Measurements from ENCODE around the gene VIT. TPM values are rescaled to one million over a fixed set of nuclear protein-coding genes. Genes with fewer than 3 reads are reported as not detected.

Gene VIT
- total and polyA plus RNA-seq, 7 experiments from 2014 or later: not detected

- H3K4me3 Mint-ChIP-seq: no peak overlapping the region
- peaks cover 0 to 1% (median 0%) of the 10 kb centered on the region in 7 donors for H3K4me1 Mint-ChIP-seq
- Histone ChIP-seq H3K4me1 (ENCODE audit: control insufficient read depth in 2 of 2, insufficient read depth in 2 of 2, low read length in 2 of 2) (no peaks in the 10 kb centered on the region), H3K4me3 (ENCODE audit: low read length) (no peak overlapping the region), H3K27me3 (ENCODE audit: control insufficient read depth in 2 of 2, insufficient read depth in 2 of 2, low read length in 2 of 2) (no peaks in the 10 kb centered on the region), H3K9me3 (ENCODE audit: control insufficient read depth in 2 of 3, low read length in 3 of 3) (no peaks in the 10 kb centered on the region), H3K27ac (ENCODE audit: low read depth, low read length) (no peak overlapping the region), H3K36me3 (ENCODE audit: control insufficient read depth in 2 of 3, insufficient read depth in 3 of 3, low read length in 3 of 3) (no peaks in the 10 kb centered on the region)
- ATAC-seq (no peak), DNase-seq (no peak)
- peaks cover 0 to 13% (median 5%) of the 10 kb centered on the region in 11 donors for H3K9me3 Mint-ChIP-seq
- no peak overlapping the region for H3K27ac Mint-ChIP-seq
- CTCF ChIA-PET: no interaction called here
- peaks cover 2 to 38% (median 20%) of the 10 kb centered on the region in 5 donors for H3K27me3 Mint-ChIP-seq
- POLR2A ChIA-PET: no interaction called here
- H3K36me3 Mint-ChIP-seq: peaks cover 0 to 3% (median 0%) of the 10 kb centered on the region in 5 donors
- intact Hi-C loops (cut with micrococcal nuclease): no loop called here
Observed at GRCh38 chr2:36713310-36713709, 16.8 kb downstream of the VIT start.

GRCh38 chr2:36716111-36716510 is 19.6 kb downstream of the VIT start:
- Mint-ChIP-seq H3K36me3 (peaks cover 0 to 3% (median 0%) of the 10 kb centered on the region in 5 donors), H3K4me1 (no peaks in the 10 kb centered on the region), H3K4me3 (no peak overlapping the region), H3K27ac (no peak overlapping the region), H3K9me3 (peaks cover 0 to 3% (median 2%) of the 10 kb centered on the region in 11 donors), H3K27me3 (peaks cover 2 to 30% (median 12%) of the 10 kb centered on the region in 5 donors)
- no peak overlapping the region for H3K4me3 ChIP-seq (ENCODE audit: low read length)
- H3K4me1 ChIP-seq (ENCODE audit: control insufficient read depth in 2 of 2, insufficient read depth in 2 of 2, low read length in 2 of 2): no peaks in the 10 kb centered on the region
- H3K27me3 ChIP-seq (ENCODE audit: control insufficient read depth in 2 of 2, insufficient read depth in 2 of 2, low read length in 2 of 2): no peaks in the 10 kb centered on the region
- DNase-seq (no peak), ATAC-seq (no peak)
- H3K27ac ChIP-seq (ENCODE audit: low read depth, low read length): no peak overlapping the region
- ChIA-PET CTCF (no interaction called here), POLR2A (no interaction called here)
- no peaks in the 10 kb centered on the region for H3K36me3 ChIP-seq (ENCODE audit: control insufficient read depth in 2 of 3, insufficient read depth in 3 of 3, low read length in 3 of 3)
- intact Hi-C loops (cut with micrococcal nuclease): no loop called here
- no peaks in the 10 kb centered on the region for H3K9me3 ChIP-seq (ENCODE audit: control insufficient read depth in 2 of 3, low read length in 3 of 3)

- Mint-ChIP-seq H3K9me3 (peaks cover 0 to 2% (median 0%) of the 10 kb centered on the region in 11 donors), H3K27me3 (peaks cover 2 to 27% (median 9%) of the 10 kb centered on the region in 5 donors), H3K27ac (no peak overlapping the region), H3K4me1 (no peaks in the 10 kb centered on the region), H3K36me3 (peaks cover 0 to 2% (median 0%) of the 10 kb centered on the region in 5 donors), H3K4me3 (no peak overlapping the region)
- Histone ChIP-seq H3K36me3 (ENCODE audit: control insufficient read depth in 2 of 3, insufficient read depth in 3 of 3, low read length in 3 of 3) (no peaks in the 10 kb centered on the region), H3K27me3 (ENCODE audit: control insufficient read depth in 2 of 2, insufficient read depth in 2 of 2, low read length in 2 of 2) (no peaks in the 10 kb centered on the region), H3K4me3 (ENCODE audit: low read length) (no peak overlapping the region), H3K27ac (ENCODE audit: low read depth, low read length) (no peak overlapping the region), H3K4me1 (ENCODE audit: control insufficient read depth in 2 of 2, insufficient read depth in 2 of 2, low read length in 2 of 2) (no peaks in the 10 kb centered on the region), H3K9me3 (ENCODE audit: control insufficient read depth in 2 of 3, low read length in 3 of 3) (no peaks in the 10 kb centered on the region)
- POLR2A ChIA-PET: no interaction called here
- intact Hi-C loops (cut with micrococcal nuclease): no loop called here
- ATAC-seq (no peak), DNase-seq (no peak)
- CTCF ChIA-PET: no interaction called here
Observed at GRCh38 chr2:36717603-36718266, 21.2 kb downstream of the VIT start.

GRCh38 chr2:36727550-36727949 is 31.0 kb downstream of the VIT start:
- Mint-ChIP-seq H3K27ac (no peak overlapping the region), H3K9me3 (peaks cover 0 to 11% (median 0%) of the 10 kb centered on the region in 11 donors), H3K36me3 (no peaks in the 10 kb centered on the region), H3K4me1 (no peaks in the 10 kb centered on the region), H3K4me3 (no peak overlapping the region), H3K27me3 (peaks cover 0 to 10% (median 8%) of the 10 kb centered on the region in 5 donors)
- no peaks in the 10 kb centered on the region for H3K27me3 ChIP-seq (ENCODE audit: control insufficient read depth in 2 of 2, insufficient read depth in 2 of 2, low read length in 2 of 2)
- POLR2A ChIA-PET: no interaction called here
- intact Hi-C loops (cut with micrococcal nuclease): no loop called here
- H3K4me1 ChIP-seq (ENCODE audit: control insufficient read depth in 2 of 2, insufficient read depth in 2 of 2, low read length in 2 of 2): no peaks in the 10 kb centered on the region
- H3K27ac ChIP-seq (ENCODE audit: low read depth, low read length): no peak overlapping the region
- ATAC-seq (no peak), DNase-seq (no peak)
- CTCF ChIA-PET: no interaction called here
- no peaks in the 10 kb centered on the region for H3K9me3 ChIP-seq (ENCODE audit: control insufficient read depth in 2 of 3, low read length in 3 of 3)
- no peaks in the 10 kb centered on the region for H3K36me3 ChIP-seq (ENCODE audit: control insufficient read depth in 2 of 3, insufficient read depth in 3 of 3, low read length in 3 of 3)
- H3K4me3 ChIP-seq (ENCODE audit: low read length): no peak overlapping the region

GRCh38 chr2:36729067-36729466 is 32.6 kb downstream of the VIT start:
- ChIA-PET POLR2A (no interaction called here), CTCF (no interaction called here)
- Histone ChIP-seq H3K27me3 (ENCODE audit: control insufficient read depth in 2 of 2, insufficient read depth in 2 of 2, low read length in 2 of 2) (no peaks in the 10 kb centered on the region), H3K27ac (ENCODE audit: low read depth, low read length) (no peak overlapping the region), H3K4me3 (ENCODE audit: low read length) (no peak overlapping the region), H3K36me3 (ENCODE audit: control insufficient read depth in 2 of 3, insufficient read depth in 3 of 3, low read length in 3 of 3) (no peaks in the 10 kb centered on the region), H3K4me1 (ENCODE audit: control insufficient read depth in 2 of 2, insufficient read depth in 2 of 2, low read length in 2 of 2) (no peaks in the 10 kb centered on the region), H3K9me3 (ENCODE audit: control insufficient read depth in 2 of 3, low read length in 3 of 3) (no peaks in the 10 kb centered on the region)
- H3K27me3 Mint-ChIP-seq: peaks cover 2 to 16% (median 13%) of the 10 kb centered on the region in 5 donors
- intact Hi-C loops (cut with micrococcal nuclease): no loop called here
- no peak overlapping the region for H3K27ac Mint-ChIP-seq
- no peaks in the 10 kb centered on the region for H3K4me1 Mint-ChIP-seq
- peaks cover 0 to 11% (median 0%) of the 10 kb centered on the region in 11 donors for H3K9me3 Mint-ChIP-seq
- no peak overlapping the region for H3K4me3 Mint-ChIP-seq
- DNase-seq: no peak
- no peaks in the 10 kb centered on the region for H3K36me3 Mint-ChIP-seq
- ATAC-seq: no peak

- Mint-ChIP-seq H3K9me3 (peaks cover 0 to 11% (median 0%) of the 10 kb centered on the region in 11 donors), H3K4me3 (no peak overlapping the region), H3K36me3 (no peaks in the 10 kb centered on the region), H3K27ac (no peak overlapping the region), H3K4me1 (no peaks in the 10 kb centered on the region), H3K27me3 (peaks cover 4 to 26% (median 12%) of the 10 kb centered on the region in 5 donors)
- Histone ChIP-seq H3K4me3 (ENCODE audit: low read length) (no peak overlapping the region), H3K9me3 (ENCODE audit: control insufficient read depth in 2 of 3, low read length in 3 of 3) (no peaks in the 10 kb centered on the region), H3K4me1 (ENCODE audit: control insufficient read depth in 2 of 2, insufficient read depth in 2 of 2, low read length in 2 of 2) (no peaks in the 10 kb centered on the region), H3K27me3 (ENCODE audit: control insufficient read depth in 2 of 2, insufficient read depth in 2 of 2, low read length in 2 of 2) (no peaks in the 10 kb centered on the region), H3K27ac (ENCODE audit: low read depth, low read length) (no peak overlapping the region), H3K36me3 (ENCODE audit: control insufficient read depth in 2 of 3, insufficient read depth in 3 of 3, low read length in 3 of 3) (no peaks in the 10 kb centered on the region)
- DNase-seq (no peak), ATAC-seq (no peak)
- POLR2A ChIA-PET: no interaction called here
- CTCF ChIA-PET: no interaction called here
- intact Hi-C loops (cut with micrococcal nuclease): no loop called here
Observed at GRCh38 chr2:36731941-36732672, 35.6 kb downstream of the VIT start.

- H3K4me1 Mint-ChIP-seq: no peaks in the 10 kb centered on the region
- H3K36me3 Mint-ChIP-seq: no peaks in the 10 kb centered on the region
- Histone ChIP-seq H3K9me3 (ENCODE audit: control insufficient read depth in 2 of 3, low read length in 3 of 3) (no peaks in the 10 kb centered on the region), H3K27ac (ENCODE audit: low read depth, low read length) (no peak overlapping the region), H3K4me3 (ENCODE audit: low read length) (no peak overlapping the region), H3K36me3 (ENCODE audit: control insufficient read depth in 2 of 3, insufficient read depth in 3 of 3, low read length in 3 of 3) (no peaks in the 10 kb centered on the region), H3K4me1 (ENCODE audit: control insufficient read depth in 2 of 2, insufficient read depth in 2 of 2, low read length in 2 of 2) (no peaks in the 10 kb centered on the region), H3K27me3 (ENCODE audit: control insufficient read depth in 2 of 2, insufficient read depth in 2 of 2, low read length in 2 of 2) (no peaks in the 10 kb centered on the region)
- H3K9me3 Mint-ChIP-seq: peaks cover 0 to 11% (median 0%) of the 10 kb centered on the region in 11 donors
- peaks cover 5 to 26% (median 12%) of the 10 kb centered on the region in 5 donors for H3K27me3 Mint-ChIP-seq
- DNase-seq (no peak), ATAC-seq (no peak)
- no peak overlapping the region for H3K4me3 Mint-ChIP-seq
- H3K27ac Mint-ChIP-seq: no peak overlapping the region
- intact Hi-C loops (cut with micrococcal nuclease): no loop called here
- ChIA-PET CTCF (no interaction called here), POLR2A (no interaction called here)
Observed at GRCh38 chr2:36732673-36733036, 36.1 kb downstream of the VIT start.
